NCI-H82 (cell line): ENCODE data around the gene DSCAML1.

Source experiments
- DNase-seq: peaks from one replicate; lab custom pipeline; 2025; lab: John Stamatoyannopoulos, UW

The DSCAML1 gene

DNA sequence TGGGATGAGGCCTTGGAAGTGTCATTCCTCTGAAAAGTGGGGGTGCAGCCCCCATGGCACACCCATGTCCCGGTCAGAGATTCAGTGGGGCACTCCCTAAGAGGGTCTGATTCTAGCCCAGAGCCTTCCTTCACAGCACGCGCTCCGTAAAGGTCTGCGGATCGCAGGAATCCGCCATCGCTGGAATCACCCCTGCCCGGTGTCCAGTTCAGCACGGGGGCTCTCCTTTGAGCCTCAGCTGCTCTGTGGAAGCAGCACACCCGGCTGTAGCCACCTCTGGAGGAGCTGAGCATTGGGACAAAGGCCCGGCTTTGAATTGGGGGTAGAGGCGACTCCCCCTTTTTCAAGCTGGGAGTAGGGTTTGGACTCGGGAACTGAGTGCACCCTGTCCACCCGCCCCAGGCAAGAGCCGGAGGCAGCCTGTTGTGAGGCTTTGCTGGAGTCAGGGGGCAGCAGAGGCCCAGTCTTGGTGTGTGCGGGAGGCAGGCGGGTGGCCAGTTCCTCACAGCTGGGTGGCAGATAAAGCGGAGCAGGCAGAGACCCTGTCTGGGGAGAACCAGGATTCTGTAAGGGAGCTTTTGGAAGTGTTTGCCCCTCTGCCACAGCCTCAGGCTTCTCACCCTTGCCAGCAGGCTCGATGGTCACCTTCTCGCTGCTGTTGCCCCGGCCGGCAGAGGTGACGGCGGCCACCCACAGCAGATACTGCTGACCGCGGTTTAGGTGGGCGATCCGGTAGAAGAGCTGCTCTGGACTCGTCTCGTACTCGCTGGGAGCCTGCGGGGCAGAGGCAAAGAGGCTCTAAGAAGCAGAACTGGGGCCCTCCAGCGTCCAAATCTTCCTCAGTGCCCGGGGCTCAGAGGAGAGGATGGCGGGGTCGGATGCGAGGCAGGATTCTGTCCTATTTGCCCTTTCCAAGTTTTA is 353.5 kb downstream of the DSCAML1 start:
- DNase-seq, result peak; percentile 84

DNA sequence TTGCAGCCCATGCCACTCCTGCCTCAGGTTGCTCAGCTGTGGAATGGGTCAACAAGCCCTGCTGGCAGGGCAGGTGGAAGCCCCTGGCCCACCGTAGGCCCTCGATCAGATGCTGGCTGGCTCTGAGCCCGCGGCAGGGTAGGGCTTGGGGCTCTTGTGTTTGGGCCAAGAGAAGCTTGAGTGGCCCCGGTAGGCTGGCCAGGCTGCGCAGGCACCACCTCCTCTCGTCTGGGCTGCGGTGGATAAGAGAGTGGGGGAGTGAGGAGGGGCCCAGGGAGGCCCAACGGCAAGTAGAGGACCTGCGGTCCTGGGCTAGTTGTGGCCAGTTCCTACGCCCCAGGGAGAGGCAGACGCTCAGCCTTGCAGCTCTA is 354.2 kb downstream of the DSCAML1 start:
- no peak for DNase-seq

DNA sequence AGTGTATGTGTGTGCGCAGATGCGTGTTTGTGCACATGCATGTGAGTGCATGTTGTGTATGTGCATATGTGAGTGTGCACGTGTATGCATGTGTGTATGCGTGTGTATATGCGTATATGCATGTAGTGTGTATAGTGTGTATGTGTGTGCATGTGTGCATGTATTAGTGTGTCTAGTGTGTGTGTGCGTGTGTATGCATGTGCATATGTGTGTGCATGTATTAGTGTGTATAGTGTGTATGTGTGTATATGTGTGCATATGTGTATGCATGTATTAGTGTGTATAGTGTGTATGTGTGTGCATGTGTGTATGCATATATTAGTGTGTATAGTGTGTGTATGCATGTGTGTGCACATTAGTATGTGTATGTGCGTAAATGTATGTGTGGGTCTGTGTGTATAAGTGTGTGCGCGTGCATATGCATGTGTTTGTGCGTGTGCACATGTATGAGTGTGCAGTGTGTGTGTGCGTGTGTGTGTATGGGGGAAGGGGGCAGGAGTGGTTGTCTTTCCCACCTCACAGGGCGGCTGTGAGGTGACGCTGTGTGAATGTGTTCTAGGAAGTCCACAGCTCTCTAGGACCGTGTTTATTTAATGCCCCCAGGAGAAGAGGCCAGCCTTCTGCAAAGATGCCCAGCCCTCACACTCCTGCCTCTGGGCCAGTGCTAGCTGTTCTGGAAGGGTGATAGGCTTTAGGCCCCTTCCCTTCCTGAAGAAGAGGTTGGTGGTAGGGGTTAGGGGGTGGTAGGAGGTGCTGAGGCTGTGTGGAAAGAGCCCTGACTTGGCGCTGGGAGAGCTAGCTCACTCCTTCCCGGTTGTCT is 354.8 kb downstream of the DSCAML1 start:
- DNase-seq, result no peak

DNA sequence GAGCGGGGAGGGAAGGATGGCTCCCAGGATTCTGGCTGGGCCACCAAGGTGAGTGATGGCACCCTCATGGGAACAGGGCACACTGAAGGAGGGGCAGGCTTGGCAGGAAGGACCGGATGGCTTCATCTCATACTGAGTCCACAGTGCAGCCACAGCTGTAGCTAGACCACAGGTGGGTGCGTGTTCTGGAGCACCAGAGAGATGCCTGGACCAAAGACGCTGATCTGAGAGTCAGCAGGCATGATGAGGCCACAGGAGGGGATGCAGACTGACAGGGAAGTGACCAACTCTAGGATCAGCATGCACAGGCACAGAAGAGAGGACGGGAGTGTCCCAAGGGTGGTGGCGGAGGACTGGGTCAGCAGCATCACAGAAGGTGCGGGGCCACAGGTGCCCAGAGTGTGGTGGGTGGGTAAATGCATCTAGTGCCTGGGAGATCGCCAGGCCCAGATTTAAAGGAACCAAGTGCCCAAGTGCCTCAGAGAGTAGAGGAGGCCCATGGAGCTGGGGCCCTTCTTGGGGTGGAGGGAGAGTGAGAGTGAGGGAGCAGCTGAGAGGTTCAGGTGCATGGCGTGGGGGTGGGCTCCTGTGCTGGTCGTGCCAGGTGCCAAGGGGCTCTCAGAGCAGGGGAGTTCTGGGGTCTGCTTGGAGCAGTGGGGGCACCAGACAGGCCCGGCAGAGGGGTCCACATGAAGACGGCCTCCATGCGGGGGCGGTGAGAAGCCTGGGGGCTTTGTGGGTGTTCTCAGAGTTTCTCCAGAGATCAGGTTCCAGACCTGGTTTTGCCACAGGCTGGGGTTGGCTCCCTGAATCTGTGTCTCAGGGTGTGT is 355.7 kb downstream of the DSCAML1 start:
- no peak for DNase-seq

DNA sequence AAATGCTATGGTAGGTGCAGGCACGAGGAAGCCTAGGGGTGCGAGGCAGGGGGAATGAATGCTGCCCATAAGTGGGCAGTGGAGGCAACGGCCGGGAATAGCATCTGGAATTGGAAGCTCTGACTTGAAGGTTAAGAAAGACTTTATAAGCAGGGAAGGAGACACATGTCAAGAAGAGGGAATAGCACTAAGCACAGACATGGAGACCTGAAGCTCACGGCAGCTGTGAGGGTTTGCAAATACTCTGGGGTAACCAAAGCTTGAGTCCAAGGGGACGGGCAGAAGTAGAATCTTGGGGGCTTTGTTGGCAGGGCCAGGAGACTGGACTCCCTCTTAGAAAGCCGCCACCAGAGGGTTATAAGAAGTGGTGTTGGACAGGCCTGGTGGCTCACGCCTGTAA is 356.8 kb downstream of the DSCAML1 start:
- no peak for DNase-seq

DNA sequence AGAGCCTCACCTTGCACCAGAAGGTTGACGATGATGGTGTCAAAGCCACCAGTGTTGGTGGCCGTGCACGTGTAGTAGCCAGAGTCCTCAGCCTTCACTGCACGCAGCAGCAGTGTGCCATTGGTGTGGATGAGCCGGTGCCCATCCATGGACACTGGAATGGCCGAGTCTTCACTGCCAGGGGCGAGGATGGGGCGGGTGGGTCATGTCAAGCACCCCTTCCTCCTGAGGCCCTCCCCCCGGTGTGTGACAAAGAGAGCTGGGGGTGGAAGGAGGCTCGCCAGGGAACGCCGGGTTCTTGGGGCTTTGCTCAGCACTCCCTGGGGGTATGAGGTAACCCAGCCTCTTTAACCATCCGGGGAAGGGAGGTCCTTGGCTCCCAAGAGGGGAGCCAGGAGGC is 357.8 kb downstream of the DSCAML1 start:
- DNase-seq, result no peak

DNA sequence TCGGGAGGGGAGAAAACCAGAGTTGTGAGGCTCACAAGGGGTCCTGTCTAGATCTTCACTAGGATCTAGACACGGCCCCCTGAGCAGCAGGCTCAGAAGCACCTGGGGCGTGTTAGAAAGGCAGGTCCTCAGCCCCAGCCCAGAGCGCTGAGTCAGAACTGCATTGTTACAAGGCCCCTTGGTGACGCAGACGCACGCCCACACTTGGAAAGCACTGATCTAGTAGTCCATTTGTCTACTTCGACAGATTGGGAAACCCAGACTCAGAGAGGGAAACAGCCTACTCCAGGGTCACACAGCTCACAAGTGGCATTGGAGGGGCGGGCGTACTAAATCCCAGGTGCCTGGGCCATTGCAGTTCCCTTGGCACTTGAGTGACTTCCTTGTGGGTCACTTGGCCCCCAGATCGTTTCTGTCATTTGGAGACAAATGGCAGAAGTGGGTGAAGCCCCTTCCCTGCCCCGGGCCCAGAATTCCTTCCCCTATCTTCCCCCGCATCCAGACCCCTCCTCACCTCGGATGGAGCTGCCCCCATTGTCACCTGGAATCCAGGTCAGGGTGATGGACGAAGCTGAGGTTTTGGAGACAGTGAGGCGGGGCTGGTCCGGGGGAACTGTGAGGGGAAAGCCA is 358.5 kb downstream of the DSCAML1 start:
- DNase-seq, result no peak

DNA sequence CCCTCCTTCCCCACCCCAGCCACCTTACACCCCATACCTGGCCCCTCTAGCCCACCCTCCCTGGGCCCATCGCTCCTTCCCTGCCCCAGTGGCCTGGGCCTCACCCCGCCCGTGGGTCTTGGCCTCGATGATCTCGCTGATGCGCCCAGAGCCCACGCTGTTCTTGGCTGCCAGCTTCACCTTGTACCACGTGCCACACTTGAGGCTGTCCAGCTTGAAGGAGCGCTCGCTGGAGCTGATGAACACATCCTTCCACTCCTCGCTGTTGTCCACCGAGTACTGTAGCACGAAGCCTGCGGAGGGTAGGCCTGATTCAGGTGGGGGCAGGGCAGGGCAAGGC is 359.3 kb downstream of the DSCAML1 start:
- DNase-seq, result no peak

DNA sequence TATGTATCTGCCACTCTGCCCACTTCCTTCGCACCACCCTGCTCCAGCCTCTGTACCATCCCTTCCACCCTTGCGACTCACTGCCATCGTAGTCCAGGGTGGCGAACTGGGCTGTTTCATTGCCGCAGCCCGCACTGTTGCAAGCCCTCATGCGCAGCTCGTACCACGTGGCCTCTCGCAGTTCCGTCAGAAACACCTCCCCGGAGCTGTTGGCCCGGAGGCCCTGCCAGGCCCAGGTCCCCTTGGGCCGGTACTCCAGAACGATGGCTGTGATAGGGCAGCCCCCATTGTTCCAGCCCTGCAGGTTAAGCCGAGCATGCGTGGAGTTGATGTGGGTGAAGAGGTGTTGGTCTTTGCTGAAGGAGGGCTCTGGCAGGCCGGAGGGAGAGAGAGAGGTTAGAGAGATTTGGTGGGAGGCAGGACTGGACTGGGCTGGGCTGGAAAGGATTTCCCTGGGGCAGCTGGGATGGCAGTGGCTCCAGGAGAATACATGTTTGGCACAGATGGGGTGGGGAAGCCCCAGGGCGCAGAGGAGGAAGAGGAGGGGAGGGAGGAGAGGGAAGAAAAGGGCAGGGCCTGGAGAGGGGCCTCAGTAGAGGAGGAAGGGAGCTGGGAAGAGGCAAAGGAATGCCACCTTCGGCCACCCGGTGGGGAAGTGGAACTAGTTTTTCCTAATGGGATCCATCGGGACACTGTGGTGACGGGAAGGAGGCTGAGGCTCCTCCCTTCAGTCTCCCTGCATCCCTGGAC is 359.8 kb downstream of the DSCAML1 start:
- DNase-seq, result no peak

DNA sequence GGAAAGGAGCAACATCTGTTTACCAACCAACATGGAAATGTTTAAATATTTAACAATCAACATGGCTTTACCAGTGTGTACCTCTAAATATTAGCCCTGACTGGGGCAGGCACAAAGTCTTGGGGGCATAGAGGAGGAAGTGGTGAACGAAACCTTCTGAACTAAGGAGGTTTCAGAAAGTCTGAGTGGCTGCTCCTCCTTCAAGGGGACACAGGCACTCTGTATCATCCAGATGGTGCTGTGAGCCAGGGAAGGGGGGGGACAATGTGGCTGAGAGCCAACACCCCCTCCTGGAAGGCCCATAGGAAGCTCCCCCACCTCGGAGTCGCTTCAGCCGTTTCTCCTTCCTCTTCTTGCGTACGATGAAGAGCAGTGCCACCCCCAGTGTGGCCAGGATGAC is 361.7 kb downstream of the DSCAML1 start:
- DNase-seq, result no peak

DNA sequence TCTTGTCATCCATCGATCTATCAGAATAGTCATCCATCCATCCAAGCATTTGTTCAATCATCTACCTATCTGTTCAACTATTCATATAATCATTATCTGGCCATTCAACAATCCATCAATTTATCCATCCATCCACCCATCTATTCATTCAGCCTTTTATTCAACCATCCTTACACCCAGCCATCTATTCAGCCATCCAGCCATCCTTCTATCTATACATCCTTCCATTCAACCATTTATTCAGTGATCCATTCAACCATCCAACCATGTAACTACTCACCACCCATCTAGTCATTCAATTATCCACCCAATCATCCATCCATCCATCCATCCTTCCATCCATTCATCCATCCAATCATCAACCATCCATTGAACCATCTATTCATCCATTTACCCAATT is 362.5 kb downstream of the DSCAML1 start:
- no peak for DNase-seq

DNA sequence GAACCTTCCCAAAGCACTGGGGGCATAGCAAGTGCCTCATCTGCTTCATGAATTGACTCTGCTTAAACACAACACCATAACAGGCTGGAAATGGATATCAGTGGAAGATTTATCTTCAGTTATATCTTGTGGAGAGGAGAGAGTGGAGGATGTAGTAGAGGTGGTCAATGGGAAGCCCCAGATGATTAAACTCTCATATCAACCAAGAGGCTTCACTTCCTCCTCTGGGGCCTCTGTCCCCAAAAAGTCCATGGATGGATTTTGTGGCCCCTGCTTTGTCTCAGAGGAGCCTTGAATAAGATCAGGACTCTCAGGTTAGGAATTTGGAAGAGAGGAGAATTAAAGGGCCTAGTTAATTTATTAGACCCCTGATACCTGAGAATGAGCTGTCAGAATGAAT is 363.3 kb downstream of the DSCAML1 start:
- no peak for DNase-seq

DNA sequence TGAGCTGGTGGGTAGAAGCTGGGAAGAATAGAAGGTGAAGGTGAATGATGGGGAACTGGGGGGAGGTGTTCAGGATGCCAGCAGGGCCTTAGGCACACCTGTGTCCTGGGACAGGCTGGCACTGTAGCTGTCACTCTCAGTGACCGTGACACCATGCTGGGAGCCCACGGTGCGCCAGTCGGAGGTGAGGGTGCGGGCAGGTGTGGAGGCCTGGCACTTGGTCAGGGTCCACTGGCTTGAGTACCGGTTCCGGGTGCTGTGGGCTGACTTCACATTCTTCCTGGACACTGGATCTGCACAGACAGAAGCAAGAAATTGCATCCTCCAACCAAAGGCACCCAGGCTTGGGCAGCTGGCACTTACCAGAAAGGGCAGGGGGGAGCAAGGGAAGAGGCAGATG is 365.6 kb downstream of the DSCAML1 start:
- no peak for DNase-seq

DNA sequence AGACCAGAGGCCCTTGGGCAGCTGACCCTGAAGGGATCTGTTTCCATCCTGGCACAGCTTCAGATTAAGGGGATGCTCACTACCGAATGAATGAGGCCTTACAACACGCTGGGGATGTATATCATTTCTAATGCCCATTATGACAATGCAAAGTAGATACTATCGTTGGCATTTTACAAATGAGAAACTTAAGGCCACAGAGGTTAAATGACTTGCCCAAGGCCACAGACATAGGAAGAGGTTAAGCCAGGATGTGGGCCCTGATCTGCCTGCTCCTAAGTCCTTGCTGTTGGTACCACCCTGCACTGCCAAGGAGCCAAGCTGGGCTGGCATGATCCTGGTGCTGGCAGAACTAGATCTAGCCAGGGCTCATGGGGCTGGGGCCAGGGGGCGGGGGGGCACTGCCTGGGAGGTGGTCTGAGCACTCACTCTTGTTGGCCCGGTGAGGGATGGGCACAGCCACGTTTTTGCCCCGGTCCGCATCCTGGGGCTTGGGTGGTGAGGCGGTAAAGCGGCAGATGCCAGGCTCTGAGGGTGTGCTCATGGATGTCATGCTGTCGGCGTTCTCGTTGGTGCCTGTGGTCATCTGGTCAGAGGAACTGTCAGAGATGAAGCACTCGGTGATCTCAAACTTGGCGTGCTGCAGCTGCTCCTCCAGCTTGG is 366.6 kb downstream of the DSCAML1 start:
- no peak for DNase-seq

DNA sequence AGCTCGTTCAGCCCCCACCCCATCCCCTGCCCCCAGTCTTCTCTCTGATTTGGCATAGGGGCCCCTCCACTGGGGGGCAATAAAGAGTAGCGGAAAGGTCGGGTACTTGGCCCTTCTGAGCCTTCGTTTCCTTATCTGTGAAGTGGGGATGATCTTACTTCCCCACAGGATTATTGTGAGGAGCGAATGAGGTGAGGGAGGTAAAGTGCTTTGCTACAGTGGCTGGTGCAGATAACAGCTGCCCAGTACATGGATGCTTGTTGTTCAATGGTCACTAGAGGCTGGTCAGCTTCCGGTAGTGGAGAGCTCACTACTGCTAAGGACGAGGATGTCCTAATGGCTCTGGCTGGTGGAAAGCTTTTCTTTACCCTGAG is 368.2 kb downstream of the DSCAML1 start:
- peak; percentile 32 for DNase-seq

DNA sequence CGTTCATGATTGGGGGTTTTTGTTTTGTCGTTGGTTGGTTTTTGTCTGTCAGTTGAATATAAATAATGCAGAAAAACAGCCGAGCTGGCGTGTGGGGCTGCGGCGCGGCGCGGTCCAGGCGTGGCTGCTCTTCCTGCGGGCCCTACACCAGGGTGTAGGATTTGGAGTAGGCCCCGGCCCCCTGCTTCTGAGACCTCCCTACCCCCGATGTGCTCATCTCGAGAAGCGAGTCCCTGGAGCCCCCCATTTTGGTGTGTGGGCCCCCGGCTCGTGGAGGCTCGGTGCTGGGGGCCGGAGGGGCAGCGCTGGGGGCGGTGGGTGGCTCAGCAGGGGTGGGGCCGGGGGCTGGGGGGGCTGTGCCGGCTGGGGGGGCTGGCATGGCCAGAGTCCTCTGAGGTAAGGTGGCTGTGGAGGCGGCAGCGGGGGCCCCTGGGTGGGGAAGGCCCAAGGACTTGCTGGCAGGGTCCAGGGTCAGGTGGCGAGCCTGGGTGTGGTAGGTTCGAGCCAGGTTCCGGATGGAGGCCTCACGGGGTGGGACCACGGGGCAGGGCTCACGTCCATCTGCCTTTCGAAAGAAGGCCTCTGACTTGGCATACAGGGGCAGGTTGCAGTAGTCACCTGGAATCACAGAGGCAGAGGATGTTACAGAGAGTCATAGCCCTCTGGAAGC is 368.7 kb downstream of the DSCAML1 start:
- no peak for DNase-seq

DNA sequence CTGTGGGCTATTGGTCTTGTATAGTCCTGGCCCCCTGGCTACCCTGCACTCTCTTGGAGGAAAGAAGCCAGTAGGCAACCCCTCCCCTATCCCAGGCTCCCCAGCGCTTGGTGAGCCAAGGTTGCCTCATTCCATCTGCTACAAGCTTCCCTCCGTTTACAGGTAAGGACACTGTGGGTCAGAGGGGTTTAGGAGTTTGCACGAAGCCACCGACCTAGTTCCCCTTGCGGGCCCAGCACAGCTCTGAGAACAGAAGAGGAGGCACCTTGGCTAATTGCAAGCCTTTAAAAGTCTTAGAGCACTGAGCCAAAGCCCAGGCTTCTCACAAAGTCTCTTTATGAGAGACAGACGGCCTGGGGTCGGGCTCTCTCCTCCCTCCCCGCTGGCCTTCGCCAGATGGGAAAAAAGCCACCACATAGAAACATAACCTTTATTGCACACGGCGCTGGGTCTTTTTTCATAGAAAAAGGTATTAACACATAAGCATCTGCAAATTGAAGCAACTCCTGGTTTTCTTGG is 369.6 kb downstream of the DSCAML1 start:
- peak; percentile 74 for DNase-seq

DNA sequence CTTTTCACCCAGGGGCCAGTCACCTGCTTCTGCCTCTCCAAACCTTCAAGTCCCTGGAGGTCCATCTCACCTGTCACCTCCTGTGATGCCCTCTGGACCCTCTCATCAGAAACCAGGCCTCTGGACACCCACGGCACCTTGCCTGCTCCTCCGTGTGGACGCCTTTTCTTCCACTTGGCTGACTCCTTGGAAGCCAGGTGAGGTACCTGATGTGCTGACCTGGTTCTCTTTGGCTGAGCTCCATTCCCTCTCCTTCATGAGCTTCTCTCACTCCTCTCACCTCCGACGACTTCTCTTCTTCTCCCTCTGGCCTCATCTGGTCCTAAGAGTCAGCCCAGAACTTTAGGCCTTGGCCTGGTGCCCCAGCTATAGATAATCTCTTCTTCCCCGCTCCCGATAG is 370.1 kb downstream of the DSCAML1 start:
- no peak for DNase-seq

DNA sequence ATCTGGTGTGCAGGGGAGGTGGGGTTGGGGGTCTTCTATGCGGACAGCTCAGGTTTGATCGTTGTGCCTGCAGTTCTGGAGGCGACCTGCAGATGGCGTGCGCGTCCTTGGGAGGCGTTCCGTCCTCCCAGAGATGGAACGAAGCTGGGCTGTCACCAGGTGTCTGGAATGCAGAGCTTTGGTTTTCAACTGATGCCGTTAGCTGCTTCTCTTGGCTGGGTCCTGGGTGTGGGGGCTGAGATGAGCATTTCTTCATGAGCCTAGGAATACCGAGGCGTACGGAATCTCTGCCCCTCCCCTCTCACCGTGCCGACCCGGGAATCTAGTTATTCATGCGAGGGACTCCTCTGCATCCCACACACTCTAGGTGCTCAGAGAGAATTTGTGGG is 370.7 kb downstream of the DSCAML1 start:
- peak; percentile 86 for DNase-seq

DNA sequence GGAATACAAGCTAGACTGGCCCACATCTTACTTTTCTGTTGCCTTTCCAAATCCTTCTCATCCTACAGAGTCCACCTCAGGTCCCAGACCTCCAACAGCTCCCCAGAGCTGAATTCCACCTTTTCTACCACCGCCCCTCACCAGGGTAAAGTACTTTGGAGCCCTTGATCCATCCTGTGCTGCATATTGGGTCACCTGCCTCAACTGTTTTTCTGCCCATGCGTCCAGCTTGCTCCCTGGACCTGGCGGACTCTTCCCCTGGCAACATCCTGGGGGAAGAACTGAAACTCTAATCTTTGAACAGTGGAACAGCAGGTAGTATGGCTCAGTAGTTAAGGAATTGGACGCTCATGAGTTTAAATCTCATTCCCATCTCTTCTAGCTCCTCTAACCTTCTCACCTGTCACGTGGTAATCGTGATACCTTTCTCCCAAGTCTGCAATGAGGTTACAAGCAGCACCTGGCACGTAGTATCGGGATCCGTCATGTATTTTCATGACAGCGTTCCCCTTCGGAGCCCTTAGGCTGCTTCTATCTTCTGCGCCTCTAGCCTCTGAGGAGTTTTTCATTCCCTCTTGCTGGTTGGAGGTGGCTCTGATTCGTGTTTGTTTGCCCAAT is 371.2 kb downstream of the DSCAML1 start:
- no peak for DNase-seq
